NCI-H1436 (cell line): ENCODE measurements around the gene BAIAP3.

ENCODE experiments used
- DNase-seq: peaks from one replicate; lab custom pipeline; 2025; lab: John Stamatoyannopoulos, UW

BAIAP3 gene

GRCh38 chr16:1371054-1371978 lies 37.9 kb downstream of the BAIAP3 start:
- DNase-seq: no peak

GRCh38 chr16:1372292-1372950 lies 39.0 kb downstream of the BAIAP3 start:
- no peak for DNase-seq

- no peak for DNase-seq
These were observed 41.2 kb downstream of the BAIAP3 start for GRCh38 chr16:1374418-1375297.

GRCh38 chr16:1375298-1375640 lies 41.8 kb downstream of the BAIAP3 start:
- DNase-seq: no peak

- DNase-seq: no peak
These were observed 42.4 kb downstream of the BAIAP3 start for GRCh38 chr16:1375741-1376410.

GRCh38 chr16:1377406-1378010 lies 44.1 kb downstream of the BAIAP3 start:
- no peak for DNase-seq

- no peak for DNase-seq
These were observed 44.8 kb downstream of the BAIAP3 start for GRCh38 chr16:1378087-1378803.

- DNase-seq: peak; percentile 37
These were observed 45.4 kb downstream of the BAIAP3 start for GRCh38 chr16:1378804-1379303.

GRCh38 chr16:1379304-1380076 lies 46.0 kb downstream of the BAIAP3 start:
- peak; percentile 43 for DNase-seq

GRCh38 chr16:1380195-1380594 lies 46.8 kb downstream of the BAIAP3 start:
- no peak for DNase-seq

GRCh38 chr16:1381612-1382406 lies 48.4 kb downstream of the BAIAP3 start:
- no peak for DNase-seq

- DNase-seq: no peak
These were observed 50.1 kb downstream of the BAIAP3 start for GRCh38 chr16:1383556-1383955.

- DNase-seq: no peak
These were observed 51.8 kb downstream of the BAIAP3 start for GRCh38 chr16:1385232-1385631.

GRCh38 chr16:1387331-1387730 lies 53.9 kb downstream of the BAIAP3 start:
- no peak for DNase-seq

- no peak for DNase-seq
These were observed 56.3 kb downstream of the BAIAP3 start for GRCh38 chr16:1389762-1390161.

GRCh38 chr16:1390239-1390779 lies 56.9 kb downstream of the BAIAP3 start:
- no peak for DNase-seq

GRCh38 chr16:1392826-1393225 lies 59.4 kb downstream of the BAIAP3 start:
- DNase-seq: no peak

GRCh38 chr16:1393613-1394176 lies 60.2 kb downstream of the BAIAP3 start:
- no peak for DNase-seq
